Mucosa of descending colon (tissue), 3 donors: ENCODE results near the gene NPHP4. TPM values are rescaled to one million over a fixed set of nuclear protein-coding genes. Genes with fewer than 3 reads are reported as not detected.

Source experiments
- ATAC-seq: fragments of 200-7000 bp; cut with Tn5 transposase; one replicate; pipeline ENCODE4 v1.9.1; 2020; ENCODE audit warnings: mild to moderate bottlenecking, moderate library complexity
- DNase-seq, 3 donors: peaks; one replicate each; pipeline ENCODE4 v3.0.0-alpha.2; 2020
- H3K36me3 ChIP-seq: fragments of 200-600 bp; one replicate; pipeline ENCODE4 v1.8.0; 2021; ENCODE audit warnings: low read depth, mild to moderate bottlenecking
- H3K4me1 ChIP-seq: fragments of 200-600 bp; one replicate; pipeline ENCODE4 v1.8.0; 2021; ENCODE audit warnings: low read depth, mild to moderate bottlenecking
- H3K4me3 ChIP-seq: fragments of 200-600 bp; one replicate; pipeline ENCODE4 v1.8.0; 2021; ENCODE audit warnings: mild to moderate bottlenecking
- H3K9me3 ChIP-seq: fragments of 200-600 bp; one replicate; pipeline ENCODE4 v1.8.0; 2021; ENCODE audit warnings: mild to moderate bottlenecking
- intact Hi-C, 2 donors: fragments of 100-400 bp; cut with DNase I in 1 of 2; cut with micrococcal nuclease in 1 of 2; formaldehyde crosslinking; loops; one replicate each; pipeline versions ENCODE4 v1.11.0 to v1.11.1; 2022; cut with DNase I, micrococcal nuclease
- total RNA-seq, 3 donors: library from RNA; stranded (reverse); fragmentation: NEBNext Ultra II Directional in 2 of 3; extraction: Animal tissue kit (Norgen Biotek cat#: 25700) in 2 of 3; gene quantifications; one replicate each; pipeline versions ENCODE4 v1.2.1 to v1.2.4, GENCODE V29; 2021 to 2023
- TF ChIP-seq, protein P1 (sequence below): fragments of 200-600 bp; IDR thresholded peaks from one replicate; pipeline ENCODE4 v1.8.0; 2022; ENCODE audit warnings: antibody characterized with exemption, mild to moderate bottlenecking
- donor health status: DM: no; HTN: no; CAD: no; lungs with moderate emphysema.
- donor health status: DM: no; HTN: no; CAD: no.
- donor health status: DM: no; HTN: yes; CAD: no.

Gene NPHP4
- total RNA-seq, 3 donors from 2014 or later: 7.5 to 12.2 (median 10.3) TPM

DNA sequence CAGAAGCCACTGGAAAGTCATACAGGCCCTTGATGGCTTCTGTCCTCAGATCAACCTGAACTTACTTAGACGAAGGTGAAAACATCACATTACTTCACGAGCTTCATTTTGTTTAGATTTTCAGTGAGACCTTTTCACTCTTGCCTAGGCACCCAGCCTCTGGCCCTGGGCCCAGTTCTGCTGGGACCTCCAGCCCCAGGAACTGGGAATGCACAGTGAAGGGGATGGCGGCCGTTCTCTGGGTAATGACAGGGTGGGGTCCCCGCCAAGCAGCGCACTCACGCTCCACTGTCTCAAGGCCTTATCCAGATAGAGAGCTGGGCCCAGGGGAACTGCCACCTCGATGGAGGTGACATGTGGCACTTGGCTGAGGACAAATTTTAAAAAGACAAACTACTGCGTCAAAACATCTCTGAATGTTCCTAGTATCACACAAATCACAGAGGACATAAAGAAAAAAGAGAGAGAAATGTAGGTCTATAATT is 54.8 kb downstream of the NPHP4 start:
- no peak overlapping the region for H3K4me3 ChIP-seq
- DNase-seq (no peak), ATAC-seq (no peak)
- no peaks in the 10 kb centered on the region for H3K4me1 ChIP-seq
- no peaks in the 10 kb centered on the region for H3K9me3 ChIP-seq
- TF ChIP-seq, protein P1, sequence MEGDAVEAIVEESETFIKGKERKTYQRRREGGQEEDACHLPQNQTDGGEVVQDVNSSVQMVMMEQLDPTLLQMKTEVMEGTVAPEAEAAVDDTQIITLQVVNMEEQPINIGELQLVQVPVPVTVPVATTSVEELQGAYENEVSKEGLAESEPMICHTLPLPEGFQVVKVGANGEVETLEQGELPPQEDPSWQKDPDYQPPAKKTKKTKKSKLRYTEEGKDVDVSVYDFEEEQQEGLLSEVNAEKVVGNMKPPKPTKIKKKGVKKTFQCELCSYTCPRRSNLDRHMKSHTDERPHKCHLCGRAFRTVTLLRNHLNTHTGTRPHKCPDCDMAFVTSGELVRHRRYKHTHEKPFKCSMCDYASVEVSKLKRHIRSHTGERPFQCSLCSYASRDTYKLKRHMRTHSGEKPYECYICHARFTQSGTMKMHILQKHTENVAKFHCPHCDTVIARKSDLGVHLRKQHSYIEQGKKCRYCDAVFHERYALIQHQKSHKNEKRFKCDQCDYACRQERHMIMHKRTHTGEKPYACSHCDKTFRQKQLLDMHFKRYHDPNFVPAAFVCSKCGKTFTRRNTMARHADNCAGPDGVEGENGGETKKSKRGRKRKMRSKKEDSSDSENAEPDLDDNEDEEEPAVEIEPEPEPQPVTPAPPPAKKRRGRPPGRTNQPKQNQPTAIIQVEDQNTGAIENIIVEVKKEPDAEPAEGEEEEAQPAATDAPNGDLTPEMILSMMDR: no peak
- no peaks in the 10 kb centered on the region for H3K36me3 ChIP-seq
- intact Hi-C loops: no loop called here

DNA sequence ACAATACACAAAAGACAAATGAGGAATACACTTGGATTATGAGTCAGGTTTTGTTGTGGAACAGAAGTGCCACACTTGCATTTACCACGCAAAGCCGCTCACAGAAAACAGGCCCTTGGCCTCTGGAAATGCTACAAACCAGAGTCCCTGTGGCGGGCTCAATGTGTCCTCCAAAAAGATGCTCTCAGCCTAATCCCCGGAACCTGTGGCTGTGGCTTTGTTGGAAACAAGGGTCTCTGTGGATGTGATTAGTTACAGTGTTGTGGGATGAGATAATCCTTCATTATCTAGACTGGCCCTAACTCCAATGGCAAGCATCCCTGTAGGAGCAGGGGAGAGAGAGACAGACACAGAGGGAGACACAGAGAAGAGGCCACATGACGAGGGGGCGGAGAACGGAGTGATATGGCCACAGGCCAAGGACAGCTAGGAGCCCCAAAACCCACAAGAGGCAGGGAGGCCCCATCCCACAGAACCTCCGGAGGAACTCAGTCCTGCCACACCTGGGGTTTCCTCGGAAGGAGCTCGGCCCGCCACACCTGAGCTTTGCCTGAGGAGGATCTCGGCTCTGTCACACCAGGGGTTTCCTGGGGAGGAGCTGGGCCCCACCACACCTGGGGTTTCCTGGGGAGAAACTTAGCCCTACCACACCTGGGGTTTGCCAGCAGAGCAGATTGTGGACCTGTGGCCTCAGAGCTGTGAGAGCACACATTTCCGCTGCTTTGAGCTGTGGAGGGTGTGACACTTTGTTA is 55.4 kb downstream of the NPHP4 start:
- no peaks in the 10 kb centered on the region for H3K4me1 ChIP-seq
- ATAC-seq (no peak), DNase-seq (no peak)
- TF ChIP-seq, protein P1: no peak
- intact Hi-C loops: no loop called here
- H3K4me3 ChIP-seq: no peak overlapping the region
- H3K36me3 ChIP-seq: no peaks in the 10 kb centered on the region
- no peaks in the 10 kb centered on the region for H3K9me3 ChIP-seq

DNA sequence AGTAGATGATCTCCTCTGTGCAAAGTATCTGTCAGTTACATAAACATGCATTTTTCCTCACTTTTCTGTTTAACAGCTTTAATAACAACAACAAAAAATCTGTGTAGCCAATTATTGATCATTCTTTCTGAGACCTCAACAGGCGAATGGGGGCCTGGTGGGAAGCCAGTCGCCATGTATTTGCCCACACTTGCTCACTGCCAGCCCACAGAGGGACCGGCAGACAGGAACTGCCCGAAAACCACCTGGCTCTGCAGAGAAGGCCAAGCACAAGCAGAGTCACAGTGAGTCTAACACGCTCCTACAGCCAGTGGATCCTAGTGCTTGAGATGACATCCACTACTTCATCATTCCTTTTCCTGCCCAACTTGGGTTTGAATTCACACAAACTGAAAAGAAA is 56.1 kb downstream of the NPHP4 start:
- H3K4me1 ChIP-seq: no peaks in the 10 kb centered on the region
- TF ChIP-seq, protein P1: no peak
- no peaks in the 10 kb centered on the region for H3K36me3 ChIP-seq
- ATAC-seq (no peak), DNase-seq (no peak)
- intact Hi-C loops: no loop called here
- H3K4me3 ChIP-seq: no peak overlapping the region
- no peaks in the 10 kb centered on the region for H3K9me3 ChIP-seq

DNA sequence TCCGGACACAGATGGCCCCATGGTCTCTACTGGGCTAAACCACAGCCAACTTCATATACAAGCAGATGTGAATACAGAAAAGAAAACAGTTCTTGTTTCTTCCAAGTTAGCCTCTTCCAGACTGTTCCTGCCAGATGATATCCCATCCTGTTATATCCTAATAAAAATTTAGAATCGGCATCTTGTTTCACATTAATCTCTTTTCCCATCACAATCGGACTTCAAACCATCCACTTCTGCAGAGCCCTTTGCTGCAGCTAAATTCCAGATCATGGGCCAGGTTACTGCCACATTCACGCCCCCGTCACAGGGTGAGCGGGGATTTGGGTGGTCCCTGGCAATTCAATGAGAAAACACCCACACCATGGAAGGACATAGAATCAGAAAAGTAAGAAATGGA is 57.2 kb downstream of the NPHP4 start:
- intact Hi-C loops: no loop called here
- DNase-seq: no peak
- no peak overlapping the region for H3K4me3 ChIP-seq
- no peaks in the 10 kb centered on the region for H3K9me3 ChIP-seq
- no peaks in the 10 kb centered on the region for H3K4me1 ChIP-seq
- H3K36me3 ChIP-seq: no peaks in the 10 kb centered on the region
- ATAC-seq: no peak
- TF ChIP-seq, protein P1: no peak

DNA sequence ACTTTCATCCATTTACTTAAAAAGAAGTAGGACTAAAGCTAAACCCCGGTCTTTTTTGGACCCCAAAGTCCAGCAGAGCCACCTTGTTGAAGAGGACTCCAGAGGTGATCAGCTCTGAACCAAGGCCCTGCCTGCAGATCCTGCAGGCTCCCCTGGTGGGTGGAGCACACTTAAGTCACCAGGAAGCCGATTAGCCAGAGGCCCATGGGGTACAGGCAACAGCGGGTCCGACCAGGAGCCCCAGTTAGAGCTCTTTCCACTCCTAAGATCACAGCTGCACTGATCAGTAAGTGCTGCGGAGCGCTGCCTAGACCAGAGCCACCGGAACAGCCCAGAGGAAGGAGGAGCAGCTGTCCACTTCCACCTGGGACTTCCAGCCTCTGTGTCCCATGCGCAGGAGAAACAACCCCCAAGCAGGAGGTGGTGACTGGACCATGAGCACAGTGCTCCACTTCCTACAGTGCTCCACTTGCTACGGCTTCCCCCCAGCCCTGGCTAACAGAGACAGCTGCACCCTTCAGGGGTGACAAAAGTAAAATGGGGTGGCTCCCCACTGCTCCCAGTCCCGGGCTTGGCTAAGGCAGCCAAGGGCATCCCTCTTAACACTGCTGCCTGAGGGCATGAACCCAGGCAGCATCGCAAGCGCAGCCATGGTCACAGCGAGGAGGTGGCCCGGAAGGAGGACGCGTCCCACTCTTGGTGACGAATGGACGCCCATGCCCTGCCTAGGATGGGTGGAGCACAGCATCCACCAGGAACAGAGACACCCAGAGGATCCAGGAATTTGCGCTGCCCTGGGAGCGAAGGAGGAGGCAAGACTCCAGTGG is 58.0 kb downstream of the NPHP4 start:
- Histone ChIP-seq H3K4me3 (no peak overlapping the region), H3K9me3 (no peaks in the 10 kb centered on the region), H3K36me3 (no peaks in the 10 kb centered on the region), H3K4me1 (no peaks in the 10 kb centered on the region)
- DNase-seq: no peak
- ATAC-seq: no peak
- TF ChIP-seq, protein P1: no peak
- intact Hi-C loops: no loop called here
